Activated CD8-positive, alpha-beta T cell treated with anti-CD3 and anti-CD28 coated beads for 36 hours (primary cell): ENCODE results near the gene BCKDHB. TPM values are rescaled to one million over a fixed set of nuclear protein-coding genes. Genes with fewer than 3 reads are reported as not detected.

Source experiments
- ATAC-seq: fragments of 200-7000 bp; cut with Tn5 transposase; one replicate; pipeline ENCODE4 v1.10.0; 2021; ENCODE audit warnings: mild to moderate bottlenecking, moderate library complexity
- CTCF ChIA-PET: fragments of 350-600 bp; sonication (Branson Sonifier 250); formaldehyde crosslinking; loops from one replicate; lab custom pipeline; 2021; ENCODE audit warnings: antibody characterized with exemption; lab: Charles Lee
- POLR2A ChIA-PET: fragments of 350-600 bp; sonication (Branson Sonifier 250); formaldehyde crosslinking; loops from one replicate; lab custom pipeline; 2021; ENCODE audit warnings: antibody characterized with exemption; lab: Charles Lee
- DNase-seq: peaks from one replicate; pipeline ENCODE4 v3.0.0-alpha.2; 2020
- H3K27ac Mint-ChIP-seq: one replicate; pipeline ENCODE4 v1.8.0; 2021; ENCODE audit warnings: mild to moderate bottlenecking, mixed read lengths
- H3K27me3 Mint-ChIP-seq: one replicate; pipeline ENCODE4 v1.8.0; 2021; ENCODE audit warnings: mixed read lengths
- H3K36me3 Mint-ChIP-seq: one replicate; pipeline ENCODE4 v1.8.0; 2021; ENCODE audit warnings: low read depth, mixed read lengths
- H3K4me1 Mint-ChIP-seq: one replicate; pipeline ENCODE4 v1.8.0; 2021; ENCODE audit warnings: low read depth, mixed read lengths
- H3K4me3 Mint-ChIP-seq: one replicate; pipeline ENCODE4 v1.8.0; 2021; ENCODE audit warnings: mild to moderate bottlenecking, moderate library complexity, mixed read lengths
- H3K9me3 Mint-ChIP-seq: one replicate; pipeline ENCODE4 v1.8.0; 2021; ENCODE audit warnings: mixed read lengths
- CTCF ChIP-seq: fragments of 200-600 bp; IDR thresholded peaks from one replicate; pipeline ENCODE4 v1.8.0; 2022; ENCODE audit warnings: antibody characterized with exemption, mild to moderate bottlenecking
- intact Hi-C: fragments of 100-400 bp; cut with micrococcal nuclease; formaldehyde crosslinking; loops from one replicate; pipeline ENCODE4 v1.10.0; 2022
- total RNA-seq, 2 experiments: library from RNA; stranded (reverse); gene quantifications; one replicate each; pipeline ENCODE4 v1.2.3, GENCODE V29; 2021

BCKDHB gene
- total RNA-seq, 2 experiments from 2014 or later, result 17.8 to 19.3 TPM

GRCh38 chr6:80382811-80383210 lies 276.3 kb downstream of the BCKDHB start:
- DNase-seq (no peak), ATAC-seq (no peak)
- ChIA-PET CTCF (no interaction called here), POLR2A (no interaction called here)
- no peaks in the 10 kb centered on the region for H3K36me3 Mint-ChIP-seq
- H3K4me3 Mint-ChIP-seq, result no peak overlapping the region
- H3K27me3 Mint-ChIP-seq, result no peaks in the 10 kb centered on the region
- TF ChIP-seq CTCF, result no peak
- intact Hi-C loops, result no loop called here
- no peak overlapping the region for H3K27ac Mint-ChIP-seq
- H3K4me1 Mint-ChIP-seq, result no peaks in the 10 kb centered on the region
- H3K9me3 Mint-ChIP-seq, result no peaks in the 10 kb centered on the region

- no peaks in the 10 kb centered on the region for H3K9me3 Mint-ChIP-seq
- no peak for DNase-seq
- H3K27ac Mint-ChIP-seq, result no peak overlapping the region
- no peaks in the 10 kb centered on the region for H3K4me1 Mint-ChIP-seq
- intact Hi-C loops, result no loop called here
- ChIA-PET CTCF (no interaction called here), POLR2A (no interaction called here)
- TF ChIP-seq CTCF, result no peak
- no peak for ATAC-seq
- H3K4me3 Mint-ChIP-seq, result no peak overlapping the region
- H3K27me3 Mint-ChIP-seq, result no peaks in the 10 kb centered on the region
- H3K36me3 Mint-ChIP-seq, result peaks cover 4% of the 10 kb centered on the region
Observed at GRCh38 chr6:80388507-80388906, 282.0 kb downstream of the BCKDHB start.

Other genes starting within 250 kb of the BCKDHB start
- 1 to 10 TPM; 1.4 to 1.7 TPM for gene ELOVL4, start 159.1 kb upstream of the BCKDHB start, total RNA-seq
- 10 to 100 TPM; 31.6 to 36.8 TPM for gene TTK, start 102.0 kb upstream of the BCKDHB start, total RNA-seq